ENCODE measurements around the gene MACF1.

- TF ChIP-seq POLR2A (IDR thresholded peaks at IDR 0.05; ENCODE audit: low read depth) (no peak), CTCF (IDR thresholded peaks at IDR 0.05) (no peak), POLR2AphosphoS5 (IDR thresholded peaks at IDR 0.05) (no peak)
Measured at GRCh38 chr1:39288735-39289465, 84.4 kb downstream of the MACF1 start.

Data from esophagus muscularis mucosa (tissue), 3 donors.